Measurements from ENCODE around the gene KCNMA1. TPM values are rescaled to one million over a fixed set of nuclear protein-coding genes. Genes with fewer than 3 reads are reported as not detected.

The KCNMA1 gene
- total and polyA plus RNA-seq, 2 donors (not counting 1 experiment from before 2014, with no cell fraction given): 0.82 to 3.1 TPM

DNA sequence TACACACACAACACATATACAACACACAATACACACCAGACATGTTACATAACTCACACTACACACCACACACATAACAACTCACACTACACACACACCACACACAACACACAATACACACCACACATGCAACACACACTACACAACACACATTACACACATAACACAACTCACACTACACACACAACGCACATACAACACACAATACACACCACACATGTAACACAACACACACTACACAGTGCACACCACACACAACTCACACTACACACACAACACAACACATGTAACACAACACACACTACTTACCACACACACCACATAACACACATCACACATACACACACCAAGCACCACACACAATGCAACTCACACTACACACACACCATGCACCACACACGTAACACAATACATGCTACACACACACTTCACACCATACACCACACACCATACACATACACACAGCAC lies 166.5 kb downstream of the KCNMA1 start:
- H3K4me1 ChIP-seq (ENCODE audit: control insufficient read depth in 2 of 2, insufficient read depth in 2 of 2, low read length in 2 of 2): no peaks in the 10 kb centered on the region
- POLR2A ChIA-PET: no interaction called here
- H3K36me3 ChIP-seq (replicated peaks in 1 of 2; ENCODE audit: control extremely low read depth in 1 of 2, control insufficient read depth in 1 of 2, extremely low read depth in 1 of 2, insufficient read depth in 2 of 2, low read length in 1 of 2): no peaks in the 10 kb centered on the region
- 96% methylated on average over 2 of the region's 2 CpGs for WGBS (ENCODE audit: insufficient coverage)
- H3K27me3 ChIP-seq (replicated peaks in 1 of 4; ENCODE audit: control extremely low read depth in 1 of 4, control insufficient read depth in 3 of 4, insufficient read depth in 4 of 4, low read length in 3 of 4): no peaks in the 10 kb centered on the region
- no peaks in the 10 kb centered on the region for H3K9me3 ChIP-seq (ENCODE audit: control extremely low read depth in 1 of 3, control insufficient read depth in 2 of 3, insufficient read depth in 1 of 3, low read length in 2 of 3)
- H2AFZ ChIP-seq (ENCODE audit: insufficient read depth, low read depth, low read length, poor library complexity, severe bottlenecking): no peak overlapping the region
- H3K79me2 ChIP-seq (ENCODE audit: control insufficient read depth, insufficient read depth, low read length): no peaks in the 10 kb centered on the region
- Mint-ChIP-seq H3K27me3 (peaks cover 3% of the 10 kb centered on the region), H3K4me3 (no peak overlapping the region), H3K27ac (no peak overlapping the region), H3K4me1 (no peaks in the 10 kb centered on the region), H3K9me3 (ENCODE audit: insufficient read depth) (no peaks in the 10 kb centered on the region)
- no peak for ATAC-seq (ENCODE audit: low read depth)
- no peak overlapping the region for H3K9ac ChIP-seq (ENCODE audit: low read length)
- CTCF ChIA-PET: no interaction called here
- intact Hi-C loops (cut with micrococcal nuclease): no loop called here
- no peak for DNase-seq
- H3K27ac ChIP-seq (ENCODE audit: low read length in 2 of 2): no peak overlapping the region
- TF ChIP-seq, protein P1, sequence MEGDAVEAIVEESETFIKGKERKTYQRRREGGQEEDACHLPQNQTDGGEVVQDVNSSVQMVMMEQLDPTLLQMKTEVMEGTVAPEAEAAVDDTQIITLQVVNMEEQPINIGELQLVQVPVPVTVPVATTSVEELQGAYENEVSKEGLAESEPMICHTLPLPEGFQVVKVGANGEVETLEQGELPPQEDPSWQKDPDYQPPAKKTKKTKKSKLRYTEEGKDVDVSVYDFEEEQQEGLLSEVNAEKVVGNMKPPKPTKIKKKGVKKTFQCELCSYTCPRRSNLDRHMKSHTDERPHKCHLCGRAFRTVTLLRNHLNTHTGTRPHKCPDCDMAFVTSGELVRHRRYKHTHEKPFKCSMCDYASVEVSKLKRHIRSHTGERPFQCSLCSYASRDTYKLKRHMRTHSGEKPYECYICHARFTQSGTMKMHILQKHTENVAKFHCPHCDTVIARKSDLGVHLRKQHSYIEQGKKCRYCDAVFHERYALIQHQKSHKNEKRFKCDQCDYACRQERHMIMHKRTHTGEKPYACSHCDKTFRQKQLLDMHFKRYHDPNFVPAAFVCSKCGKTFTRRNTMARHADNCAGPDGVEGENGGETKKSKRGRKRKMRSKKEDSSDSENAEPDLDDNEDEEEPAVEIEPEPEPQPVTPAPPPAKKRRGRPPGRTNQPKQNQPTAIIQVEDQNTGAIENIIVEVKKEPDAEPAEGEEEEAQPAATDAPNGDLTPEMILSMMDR (IDR thresholded peaks at IDR 0.05): no peak
- no peak for TF ChIP-seq EZH2 (IDR thresholded peaks at IDR 0.05; ENCODE audit: borderline replicate concordance, insufficient read depth, low read depth, low read length, poor library complexity, severe bottlenecking)
- H3K4me2 ChIP-seq (replicated peaks; ENCODE audit: low read depth, low read length, poor library complexity, severe bottlenecking): no peak overlapping the region
- no peaks in the 10 kb centered on the region for H4K20me1 ChIP-seq (ENCODE audit: control insufficient read depth, insufficient read depth, low read length, poor library complexity, severe bottlenecking)
- H3K4me3 ChIP-seq (ENCODE audit: control extremely low read depth in 1 of 5, extremely low read depth in 1 of 5, insufficient read depth in 1 of 5, low read depth in 2 of 5, low read length in 4 of 5): no peak overlapping the region

DNA sequence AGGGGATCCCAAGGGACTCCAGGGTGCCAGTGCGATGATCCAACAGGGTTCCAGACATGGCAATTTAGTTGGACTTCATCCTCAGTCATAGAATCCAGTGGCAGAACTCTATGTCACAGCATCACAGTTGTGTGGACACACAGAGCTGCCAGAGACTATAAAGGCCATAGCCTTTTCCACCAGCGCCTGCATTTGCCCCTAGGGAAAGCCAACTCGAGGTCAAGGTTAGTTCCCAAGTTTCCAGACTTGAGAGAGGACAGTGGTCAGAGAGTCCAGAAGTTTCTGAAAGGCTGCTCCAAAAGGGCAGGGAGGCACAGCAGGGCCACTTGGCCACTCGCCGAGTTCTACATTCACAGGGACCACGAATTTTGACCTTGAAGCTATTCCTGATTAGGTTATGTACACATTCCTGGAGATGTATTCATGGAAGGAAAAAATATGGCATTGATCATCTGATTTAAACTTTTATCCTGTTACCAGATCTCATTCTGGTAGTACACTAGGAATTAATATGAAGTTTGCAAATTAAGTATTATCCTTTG lies 170.1 kb downstream of the KCNMA1 start:
- 85% methylated on average over 6 of the region's 6 CpGs for WGBS (ENCODE audit: insufficient coverage)
- POLR2A ChIA-PET: no interaction called here
- CTCF ChIA-PET: no interaction called here

More for the DNA sequence above, 170.1 kb downstream of the KCNMA1 start:
- Histone ChIP-seq H3K79me2 (ENCODE audit: control insufficient read depth, insufficient read depth, low read length) (no peaks in the 10 kb centered on the region), H3K27ac (ENCODE audit: low read length in 2 of 2) (no peak overlapping the region), H3K4me3 (ENCODE audit: control extremely low read depth in 1 of 5, extremely low read depth in 1 of 5, insufficient read depth in 1 of 5, low read depth in 2 of 5, low read length in 4 of 5) (no peak overlapping the region), H3K27me3 (replicated peaks in 1 of 4; ENCODE audit: control extremely low read depth in 1 of 4, control insufficient read depth in 3 of 4, insufficient read depth in 4 of 4, low read length in 3 of 4) (no peaks in the 10 kb centered on the region), H3K36me3 (replicated peaks in 1 of 2; ENCODE audit: control extremely low read depth in 1 of 2, control insufficient read depth in 1 of 2, extremely low read depth in 1 of 2, insufficient read depth in 2 of 2, low read length in 1 of 2) (no peaks in the 10 kb centered on the region), H3K4me2 (replicated peaks; ENCODE audit: low read depth, low read length, poor library complexity, severe bottlenecking) (no peak overlapping the region), H4K20me1 (ENCODE audit: control insufficient read depth, insufficient read depth, low read length, poor library complexity, severe bottlenecking) (no peaks in the 10 kb centered on the region), H3K9me3 (ENCODE audit: control extremely low read depth in 1 of 3, control insufficient read depth in 2 of 3, insufficient read depth in 1 of 3, low read length in 2 of 3) (peaks cover 0 to 4% (median 0%) of the 10 kb centered on the region in 3 donors), H3K9ac (ENCODE audit: low read length) (no peak overlapping the region), H2AFZ (ENCODE audit: insufficient read depth, low read depth, low read length, poor library complexity, severe bottlenecking) (no peak overlapping the region), H3K4me1 (ENCODE audit: control insufficient read depth in 2 of 2, insufficient read depth in 2 of 2, low read length in 2 of 2) (no peaks in the 10 kb centered on the region)
- no peak overlapping the region for H3K27ac Mint-ChIP-seq
- no peak overlapping the region for H3K4me3 Mint-ChIP-seq
- intact Hi-C loops (cut with micrococcal nuclease): no loop called here
- DNase-seq: no peak
- no peaks in the 10 kb centered on the region for H3K27me3 Mint-ChIP-seq
- no peak for ATAC-seq (ENCODE audit: low read depth)
- H3K9me3 Mint-ChIP-seq (ENCODE audit: insufficient read depth): no peaks in the 10 kb centered on the region
- TF ChIP-seq, protein P1 (IDR thresholded peaks at IDR 0.05): no peak
- TF ChIP-seq EZH2 (IDR thresholded peaks at IDR 0.05; ENCODE audit: borderline replicate concordance, insufficient read depth, low read depth, low read length, poor library complexity, severe bottlenecking): no peak
- no peaks in the 10 kb centered on the region for H3K4me1 Mint-ChIP-seq

Measured in B cell (primary cell).